KOPT-K1 (cell line): ENCODE measurements around the gene DNAJB6.
A peak's percentile ranks its signal among the peaks of the same experiment; 100 is the strongest.

Source experiments
- H3K27ac ChIP-seq: fragments of 200-600 bp; sonication (generic); 2 replicates; pipeline ENCODE4 v1.5.1; 2016; ENCODE audit warnings: antibody characterized with exemption, mild to moderate bottlenecking, low read depth, low read length; ENCODE audit not compliant: poor library complexity, severe bottlenecking
- H3K36me3 ChIP-seq: fragments of 200-600 bp; sonication (generic); 2 replicates; pipeline ENCODE4 v1.5.1; 2017; ENCODE audit warnings: antibody characterized with exemption, mild to moderate bottlenecking, low read length, moderate library complexity; ENCODE audit not compliant: insufficient read depth
- H3K9me3 ChIP-seq: fragments of 200-600 bp; sonication (generic); 2 replicates; pipeline ENCODE4 v1.5.1; 2017; ENCODE audit warnings: antibody characterized with exemption, low read length, mild to moderate bottlenecking; ENCODE audit not compliant: insufficient read depth, poor library complexity, severe bottlenecking

DNAJB6 gene

GRCh38 chr7:157371296-157371695 is 34.5 kb downstream of the DNAJB6 start:
- Histone ChIP-seq H3K9me3 (no peaks in the 10 kb centered on the region), H3K36me3 (peaks cover 100% of the 10 kb centered on the region), H3K27ac (no peak overlapping the region)

GRCh38 chr7:157372300-157373232 is 35.8 kb downstream of the DNAJB6 start:
- H3K9me3 ChIP-seq, result no peaks in the 10 kb centered on the region
- H3K36me3 ChIP-seq, result peaks cover 100% of the 10 kb centered on the region
- no peak overlapping the region for H3K27ac ChIP-seq

- Histone ChIP-seq H3K27ac (no peak overlapping the region), H3K36me3 (peaks cover 100% of the 10 kb centered on the region), H3K9me3 (no peaks in the 10 kb centered on the region)
Measured at GRCh38 chr7:157373493-157373892, 36.7 kb downstream of the DNAJB6 start.

DNA sequence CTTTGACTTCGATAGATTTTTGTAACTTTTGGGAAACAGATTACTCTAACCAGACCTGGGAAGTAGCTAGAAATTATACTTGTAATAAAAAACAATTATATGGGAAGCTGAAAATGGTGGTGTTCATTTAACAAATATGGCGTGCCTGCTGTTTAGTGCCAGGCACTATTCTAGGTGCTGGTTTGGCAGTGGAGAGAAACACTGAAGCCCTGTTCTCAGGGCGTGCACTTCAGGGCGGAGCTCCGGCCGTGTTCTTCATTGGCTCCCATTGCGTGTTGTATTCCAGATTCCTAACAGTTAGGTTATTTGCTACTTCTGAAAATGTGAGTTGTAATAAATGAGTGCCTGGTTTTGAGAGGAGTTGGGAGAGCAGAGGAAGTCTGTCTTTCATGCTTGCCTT is 38.6 kb downstream of the DNAJB6 start:
- Histone ChIP-seq H3K9me3 (no peaks in the 10 kb centered on the region), H3K36me3 (peaks cover 98% of the 10 kb centered on the region), H3K27ac (no peak overlapping the region)

DNA sequence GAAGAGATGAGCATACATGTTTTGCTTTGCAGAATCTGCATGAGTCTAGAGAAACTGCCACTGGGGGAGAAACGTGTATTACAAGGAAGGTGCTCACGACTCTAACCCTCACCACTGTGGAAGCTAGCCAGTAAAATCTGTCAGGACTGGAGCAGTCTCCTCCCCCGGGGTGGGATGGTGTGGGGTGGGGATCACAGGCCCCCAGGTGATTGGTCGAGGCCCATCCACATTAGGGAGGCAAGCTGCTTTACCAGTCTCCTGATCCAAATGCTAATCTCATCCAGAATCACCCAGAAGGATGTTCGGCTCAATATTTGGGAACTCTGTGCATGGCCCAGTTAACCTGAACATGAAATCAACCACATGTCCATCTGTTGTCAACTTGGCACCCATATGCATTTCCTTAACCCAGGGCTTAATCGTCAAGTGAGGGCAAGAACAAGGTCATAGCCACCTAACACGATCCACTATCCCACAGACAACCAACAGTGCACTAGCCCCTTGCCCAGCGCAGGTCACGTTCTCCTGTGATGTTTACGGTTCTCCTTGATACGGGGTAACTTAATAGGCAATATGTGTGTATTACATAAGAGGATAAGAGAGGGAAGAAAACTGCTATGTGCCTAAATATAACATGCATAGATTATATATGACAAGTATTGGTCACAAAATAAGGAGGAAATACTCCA is 40.8 kb downstream of the DNAJB6 start:
- Histone ChIP-seq H3K36me3 (peaks cover 98% of the 10 kb centered on the region), H3K27ac (no peak overlapping the region), H3K9me3 (no peaks in the 10 kb centered on the region)

DNA sequence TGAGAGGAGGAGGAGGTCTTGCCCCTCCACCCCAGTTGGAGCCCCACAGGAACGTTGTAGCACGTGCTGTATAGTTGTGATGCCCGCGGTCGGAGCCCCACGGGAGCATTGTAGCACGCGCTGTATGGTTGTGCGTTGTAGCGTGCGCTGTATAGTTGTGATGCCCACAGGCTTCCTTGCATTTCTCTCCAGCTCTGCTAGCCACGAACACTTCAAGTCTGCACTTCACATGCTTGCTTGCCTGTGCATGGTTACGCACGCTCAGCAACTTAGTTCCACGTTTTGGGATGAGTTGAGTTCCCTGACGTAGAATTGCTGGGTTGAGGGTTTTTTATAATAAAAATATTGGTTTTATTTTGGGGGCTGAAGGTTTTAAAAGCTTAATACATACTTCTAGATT is 41.6 kb downstream of the DNAJB6 start:
- no peaks in the 10 kb centered on the region for H3K9me3 ChIP-seq
- peaks cover 98% of the 10 kb centered on the region for H3K36me3 ChIP-seq
- H3K27ac ChIP-seq, result no peak overlapping the region

DNA sequence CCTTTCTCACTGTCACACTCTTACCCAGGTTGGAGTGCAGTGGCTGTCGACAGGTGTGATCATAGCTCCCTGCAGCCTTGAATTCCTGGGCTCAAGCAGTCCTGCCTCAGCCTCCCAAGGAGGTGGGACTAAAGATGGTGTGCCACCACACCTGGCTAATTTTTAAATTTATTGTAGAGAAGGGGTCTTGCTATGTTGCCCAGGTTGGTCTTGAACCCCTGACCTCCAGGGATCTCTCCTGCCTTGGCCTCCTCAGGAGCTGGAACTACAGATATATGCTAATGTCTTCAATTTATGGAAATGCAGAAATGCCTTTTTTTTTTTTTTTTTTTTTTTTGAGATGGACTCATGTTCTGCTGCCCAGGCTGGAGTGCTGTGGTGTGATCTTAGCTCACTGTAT is 42.7 kb downstream of the DNAJB6 start:
- Histone ChIP-seq H3K27ac (no peak overlapping the region), H3K36me3 (peaks cover 98% of the 10 kb centered on the region), H3K9me3 (no peaks in the 10 kb centered on the region)

DNA sequence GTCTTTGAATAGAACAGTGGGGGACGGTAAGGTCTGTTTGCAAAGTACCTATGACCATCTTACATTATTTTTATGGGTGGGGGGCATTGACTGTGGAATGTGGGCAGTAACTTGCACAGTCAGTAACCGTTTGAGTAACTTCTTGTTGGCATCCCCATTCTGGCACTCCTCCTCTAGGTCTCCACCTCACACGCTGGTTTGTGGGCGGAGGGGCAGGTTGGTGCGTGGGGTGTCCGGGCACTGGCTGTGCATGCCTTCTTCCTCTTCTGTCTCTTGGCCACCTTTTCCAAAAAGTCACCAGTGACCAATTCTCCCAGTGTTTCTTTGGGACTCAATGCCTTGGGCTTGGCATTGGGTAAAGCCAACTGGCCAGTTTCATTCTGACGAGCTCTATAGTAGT is 43.6 kb downstream of the DNAJB6 start:
- Histone ChIP-seq H3K27ac (no peak overlapping the region), H3K36me3 (peaks cover 98% of the 10 kb centered on the region), H3K9me3 (no peaks in the 10 kb centered on the region)

DNA sequence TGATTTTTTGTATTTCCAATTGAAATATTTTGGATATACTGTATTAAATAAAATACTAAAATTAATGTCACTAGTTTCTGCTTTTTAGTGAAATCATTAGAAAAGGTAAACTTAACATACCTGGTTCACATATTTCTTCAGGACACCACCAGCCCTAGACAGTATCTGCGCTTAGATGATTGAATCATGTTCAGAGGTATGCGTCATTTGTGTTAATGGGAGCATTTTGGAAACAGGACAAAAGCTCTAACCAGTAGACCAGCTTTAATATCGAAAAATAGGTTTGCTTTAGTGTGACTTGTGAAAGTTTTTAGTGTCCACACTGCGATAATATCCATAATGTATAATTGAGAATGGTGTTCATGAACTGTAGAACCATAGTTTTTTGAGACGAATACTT is 47.1 kb downstream of the DNAJB6 start:
- H3K36me3 ChIP-seq, result peaks cover 96% of the 10 kb centered on the region
- H3K27ac ChIP-seq, result no peak overlapping the region
- H3K9me3 ChIP-seq, result no peaks in the 10 kb centered on the region

- peaks cover 96% of the 10 kb centered on the region for H3K36me3 ChIP-seq
- H3K9me3 ChIP-seq, result no peaks in the 10 kb centered on the region
- H3K27ac ChIP-seq, result no peak overlapping the region
Measured at GRCh38 chr7:157384301-157384700, 47.5 kb downstream of the DNAJB6 start.

DNA sequence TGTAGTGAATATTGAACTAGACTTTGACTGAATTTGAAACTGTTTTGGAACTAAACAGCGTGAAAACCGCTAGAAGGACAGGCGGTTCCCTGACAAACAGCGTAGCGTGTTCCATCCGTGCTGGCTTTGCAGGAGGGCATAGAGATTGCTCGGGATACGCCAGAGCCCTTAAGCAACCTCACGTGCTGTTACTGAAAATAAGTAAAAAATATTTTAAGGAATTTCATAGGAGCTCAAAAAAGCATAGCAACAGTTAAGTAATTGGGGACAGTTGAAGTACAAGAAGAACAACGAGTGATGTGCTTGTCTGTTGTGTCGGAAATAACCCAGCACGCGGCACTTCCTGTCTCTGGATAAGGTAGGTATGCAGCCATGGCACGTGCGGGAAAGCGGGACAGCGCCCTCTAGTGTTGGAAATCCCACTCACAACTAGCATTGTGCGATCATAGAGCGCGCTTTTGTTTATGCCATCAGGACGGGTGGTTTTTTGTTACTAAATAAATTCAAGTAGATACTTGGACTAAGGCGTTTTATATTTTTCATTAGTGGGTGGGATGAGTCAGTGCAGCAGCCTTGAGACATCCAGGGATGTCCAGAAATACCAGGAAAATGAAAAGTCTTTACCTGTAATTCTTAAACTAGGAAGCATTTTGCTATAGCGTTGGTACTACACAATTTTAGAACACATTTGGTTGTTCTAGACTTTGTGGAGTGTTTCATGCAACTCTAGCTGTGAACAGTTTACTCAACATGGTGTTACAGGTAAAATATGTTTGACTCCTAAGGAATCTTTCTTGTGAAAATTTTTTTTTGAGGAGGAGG is 50.4 kb downstream of the DNAJB6 start:
- Histone ChIP-seq H3K9me3 (no peaks in the 10 kb centered on the region), H3K36me3 (peaks cover 96% of the 10 kb centered on the region), H3K27ac (peak overlapping the region; percentile 38)

DNA sequence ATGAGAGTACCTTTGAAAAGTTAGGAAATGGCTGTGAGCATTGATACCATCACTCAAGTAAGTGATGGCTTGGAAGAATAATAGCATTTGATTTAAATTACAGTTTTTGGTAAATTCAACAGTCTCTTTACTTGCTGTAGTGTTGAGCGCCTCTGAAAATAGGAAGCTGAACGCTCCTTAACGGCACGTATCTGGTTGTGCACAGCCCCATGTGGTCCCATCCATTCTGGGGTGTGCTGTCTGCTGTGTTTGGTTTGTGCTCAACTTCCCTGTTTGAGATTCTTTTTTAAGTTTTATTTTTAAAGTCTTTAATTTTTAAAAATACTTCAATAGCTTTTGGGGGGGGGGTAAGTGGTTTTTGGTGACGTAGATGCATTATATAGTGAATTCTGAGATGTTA is 51.5 kb downstream of the DNAJB6 start:
- no peak overlapping the region for H3K27ac ChIP-seq
- no peaks in the 10 kb centered on the region for H3K9me3 ChIP-seq
- H3K36me3 ChIP-seq, result peaks cover 96% of the 10 kb centered on the region

GRCh38 chr7:157389951-157390730 is 53.3 kb downstream of the DNAJB6 start:
- Histone ChIP-seq H3K27ac (no peak overlapping the region), H3K9me3 (no peaks in the 10 kb centered on the region), H3K36me3 (peaks cover 96% of the 10 kb centered on the region)

- no peaks in the 10 kb centered on the region for H3K9me3 ChIP-seq
- peaks cover 100% of the 10 kb centered on the region for H3K36me3 ChIP-seq
- H3K27ac ChIP-seq, result no peak overlapping the region
Measured at GRCh38 chr7:157391036-157391710, 54.4 kb downstream of the DNAJB6 start.
